HepG2 (cell line): ENCODE results near the gene KRTAP10-6. TPM values are rescaled to one million over a fixed set of nuclear protein-coding genes. Genes with fewer than 3 reads are reported as not detected.

Source experiments
- ATAC-seq: fragments of 200-7000 bp; cut with Tn5 transposase; 3 replicates; pipeline ENCODE4 v1.9.1; 2020; ENCODE audit warnings: mild to moderate bottlenecking, moderate library complexity
- BruUV-seq: library from RNA; stranded (reverse); fragments of 400-500 nt; replicated peaks from 2 replicates; lab custom pipeline; 2021; lab: Mats Ljungman, UMichigan
- CTCF ChIA-PET: fragments of 300-600 bp; formaldehyde crosslinking; extraction: SDS; loops from one replicate; lab custom pipeline; 2021; ENCODE audit warnings: low total read pairs, inconsistent platforms, low intra/inter-chr PET ratio; lab: Yijun Ruan, JAX
- POLR2A ChIA-PET: fragments of 350-600 bp; sonication (Branson Sonifier 250); formaldehyde crosslinking; loops from one replicate; lab custom pipeline; 2020; ENCODE audit warnings: antibody characterized with exemption, inconsistent platforms; lab: Yijun Ruan, JAX
- DNase-seq: peaks from one replicate; pipeline ENCODE4 v3.0.0-alpha.2; 2015; ENCODE audit warnings: low spot score
- FAIRE-seq: peaks from 3 replicates; lab custom pipeline; 2011; peaks lifted over from hg19 to GRCh38; lab: Jason Lieb, UNC
- H2AFZ ChIP-seq: one replicate; pipeline ENCODE4 v1.6.1; 2011; ENCODE audit warnings: low read length, inconsistent platforms
- H3K27ac ChIP-seq: fragments of 300-600 bp; 3 replicates; pipeline ENCODE4 v1.8.0; 2011; ENCODE audit warnings: mixed run types, mild to moderate bottlenecking, mixed read lengths, low read length, inconsistent platforms; ENCODE audit not compliant: insufficient read depth; ENCODE audit errors: extremely low read length
- H3K27me3 ChIP-seq, 2 experiments: fragments of 200-600 bp in 1 of 2; 2 replicates in 1 of 2; 3 replicates in 1 of 2; pipeline versions ENCODE4 v1.6.0 to v1.8.0; 2011; ENCODE audit warnings: low read length in 2 of 2, mild to moderate bottlenecking in 2 of 2, moderate library complexity in 2 of 2, inconsistent platforms in 1 of 2; ENCODE audit not compliant: insufficient read depth in 2 of 2, control insufficient read depth in 1 of 2
- H3K36me3 ChIP-seq, 2 experiments: fragments of 200-600 bp in 1 of 2; replicated peaks in 1 of 2; 2 replicates in 1 of 2; 3 replicates in 1 of 2; pipeline versions ENCODE4 v1.5.1 to v1.8.0; 2011; ENCODE audit warnings: low read length in 2 of 2, inconsistent platforms in 1 of 2; ENCODE audit not compliant: insufficient read depth in 2 of 2, control insufficient read depth in 1 of 2
- H3K4me1 ChIP-seq: 2 replicates; pipeline ENCODE4 v1.5.1; 2012; ENCODE audit warnings: low read length, inconsistent platforms; ENCODE audit not compliant: insufficient read depth
- H3K4me2 ChIP-seq: 2 replicates; pipeline ENCODE4 v1.6.0; 2011; ENCODE audit warnings: low read depth, low read length, inconsistent platforms
- H3K4me3 ChIP-seq, 3 experiments: fragments of 200-600 bp in 1 of 3; sonication (generic), shearing (Covaris generic) in 1 of 3; replicated peaks in 1 of 3; 2 replicates each; pipeline ENCODE4 v1.5.1; 2011 to 2016; ENCODE audit warnings: low read length in 3 of 3, inconsistent platforms in 2 of 3, low read depth in 2 of 3, mild to moderate bottlenecking in 2 of 3, control low read depth in 1 of 3, mixed read lengths in 1 of 3; ENCODE audit not compliant: insufficient read depth in 1 of 3
- H3K79me2 ChIP-seq: one replicate; pipeline ENCODE4 v1.6.1; 2011; ENCODE audit warnings: low read length, inconsistent platforms; ENCODE audit not compliant: insufficient read depth
- H3K9ac ChIP-seq: 2 replicates; pipeline ENCODE4 v1.6.0; 2011; ENCODE audit warnings: mild to moderate bottlenecking, low read depth, low read length, inconsistent platforms; ENCODE audit not compliant: insufficient read depth
- H3K9me3 ChIP-seq: 2 replicates; pipeline ENCODE4 v1.5.1; 2012; ENCODE audit warnings: mild to moderate bottlenecking, low read length
- H4K20me1 ChIP-seq: 2 replicates; pipeline ENCODE4 v1.6.0; 2011; ENCODE audit warnings: inconsistent platforms, mild to moderate bottlenecking, low read length, moderate library complexity; ENCODE audit not compliant: insufficient read depth
- EZH2 ChIP-seq: conservative IDR thresholded peaks from 2 replicates; pipeline ENCODE4 v1.6.1; 2012; ENCODE audit warnings: mild to moderate bottlenecking, low read depth, low read length, moderate library complexity
- KLF13 ChIP-seq: sonication (generic); formaldehyde crosslinking; IDR thresholded peaks from 2 replicates; pipeline ENCODE4 v1.4.0; 2020; ENCODE audit warnings: mild to moderate bottlenecking, missing genetic modification reagents
- KLF6 ChIP-seq: IDR thresholded peaks from 2 replicates; pipeline ENCODE4 v1.8.0; 2016; ENCODE audit warnings: missing biosample characterization, missing genetic modification reagents
- NCOR1 ChIP-seq: fragments of 200-600 bp; sonication (generic); IDR thresholded peaks from 2 replicates; pipeline ENCODE4 v1.7.0; 2017; ENCODE audit warnings: antibody characterized with exemption, low read length, borderline replicate concordance
- PAWR ChIP-seq: sonication (generic); formaldehyde crosslinking; IDR thresholded peaks from 2 replicates; pipeline ENCODE4 v1.4.0; 2020; ENCODE audit warnings: missing genetic modification reagents, mild to moderate bottlenecking, borderline replicate concordance
- SIX4 ChIP-seq: sonication (generic); formaldehyde crosslinking; IDR thresholded peaks from 2 replicates; pipeline ENCODE4 v1.4.0; 2020; ENCODE audit warnings: missing genetic modification reagents
- SRY ChIP-seq: sonication (generic); formaldehyde crosslinking; IDR thresholded peaks from 2 replicates; pipeline ENCODE4 v1.8.0; 2022; ENCODE audit warnings: mild to moderate bottlenecking, missing genetic modification reagents
- ZKSCAN1 ChIP-seq: fragments of 150-350 bp; IDR thresholded peaks from 2 replicates; pipeline ENCODE4 v1.6.1; 2014; ENCODE audit warnings: low read length
- ZNF292 ChIP-seq: sonication (generic); formaldehyde crosslinking; IDR thresholded peaks from 2 replicates; pipeline ENCODE4 v1.8.1; 2022; ENCODE audit warnings: mild to moderate bottlenecking, low read depth, missing genetic modification reagents, borderline replicate concordance
- ZNF33A ChIP-seq: sonication (generic); formaldehyde crosslinking; IDR thresholded peaks from 2 replicates; pipeline ENCODE4 v1.5.1; 2020; ENCODE audit warnings: missing genetic modification reagents, mild to moderate bottlenecking, moderate library complexity, borderline replicate concordance
- ZNF431 ChIP-seq: sonication (generic); formaldehyde crosslinking; IDR thresholded peaks from 2 replicates; pipeline ENCODE4 v1.9.0; 2022; ENCODE audit warnings: missing genetic modification reagents, low read depth, mild to moderate bottlenecking, borderline replicate concordance
- ZNF543 ChIP-seq: sonication (generic); formaldehyde crosslinking; IDR thresholded peaks from 2 replicates; pipeline ENCODE4 v1.4.0; 2020; ENCODE audit warnings: mild to moderate bottlenecking, missing genetic modification reagents
- ZNF724P ChIP-seq: sonication (generic); formaldehyde crosslinking; IDR thresholded peaks from 2 replicates; pipeline ENCODE4 v1.8.0; 2022; ENCODE audit warnings: missing genetic modification reagents, borderline replicate concordance
- WGBS: methylation state at CpG from one replicate; pipeline ENCODE4 v1.1.6; 2017; ENCODE audit warnings: low lambda C conversion rate; 5-methylcytosine and 5-hydroxymethylcytosine counted together
- in situ Hi-C: cut with HindIII; loops from 2 replicates; pipeline ENCODE4 v1.10.0; 2017; ENCODE audit warnings: low pct_unique_long_range_greater_than_20kb; ENCODE audit not compliant: extremely low pct_ligation_motif_present
- intact Hi-C: fragments of 100-400 bp; cut with micrococcal nuclease; formaldehyde crosslinking; loops from one replicate; pipeline ENCODE4 v1.10.0; 2022; ENCODE audit not compliant: unreplicated experiment
- polyA plus RNA-seq, 8 experiments: library from polyadenylated mRNA; depleted of rRNA in 3 of 8; stranded (reverse) in 7 of 8; unstranded in 1 of 8; fragments of >200 nt; fragmentation: Illumina TruSeq in 4 of 8; extraction: Trizol in 4 of 8; gene quantifications; 2 replicates each; pipeline versions ENCODE4 v1.2.1 to v1.2.3, GENCODE V29; 2011 to 2016; ENCODE audit warnings: low read depth in 4 of 8, missing spikeins in 1 of 8, mixed read lengths in 1 of 8; ENCODE audit not compliant: insufficient read depth in 1 of 8
- total RNA-seq, 5 experiments: library from RNA; depleted of rRNA; stranded (reverse); fragments of >200 nt; fragmentation: Illumina TruSeq; extraction: Trizol; gene quantifications; 2 replicates each; pipeline ENCODE4 v1.2.3, GENCODE V29; 2016; ENCODE audit warnings: low read depth in 1 of 5
- TF ChIP-seq, protein P1 (sequence below): sonication (generic); formaldehyde crosslinking; IDR thresholded peaks from 2 replicates; pipeline ENCODE4 v1.5.0; 2020; ENCODE audit warnings: missing genetic modification reagents
- TF ChIP-seq, protein P2 (sequence below): sonication (generic); formaldehyde crosslinking; IDR thresholded peaks from 2 replicates; pipeline ENCODE4 v1.4.0; 2020; ENCODE audit warnings: missing genetic modification reagents

KRTAP10-6 gene
- total and polyA plus RNA-seq, 2 of the 13 experiments (the other 11 are each of a cell fraction or from before 2014, with no cell fraction given) = not detected

DNA sequence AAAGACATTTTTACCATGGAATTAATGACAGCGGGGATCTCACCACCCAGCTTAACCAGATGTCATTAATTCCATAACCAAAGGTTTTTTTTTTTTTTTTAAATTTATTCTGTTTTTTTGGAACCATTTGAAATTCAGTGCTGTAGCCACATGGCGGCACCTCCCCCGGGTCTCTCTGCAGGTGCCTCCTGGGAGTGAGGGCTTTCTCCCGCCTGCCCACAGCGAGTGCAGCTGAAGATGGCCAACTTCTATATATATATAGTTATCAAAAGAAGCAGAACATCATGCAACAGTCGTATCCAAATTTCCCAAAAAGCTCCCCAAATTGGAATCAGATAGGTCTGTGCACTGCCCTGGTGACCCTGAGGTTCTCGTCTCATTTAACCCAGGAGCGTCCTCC is 23.2 kb upstream of the KRTAP10-6 start:
- Histone ChIP-seq H3K9me3 (peaks cover 17% of the 10 kb centered on the region; the same call in 1 of the 2 replicates), H4K20me1 (no peaks in the 10 kb centered on the region), H3K4me3 (no peak overlapping the region), H3K79me2 (no peaks in the 10 kb centered on the region), H3K36me3 (no peaks in the 10 kb centered on the region), H3K4me2 (no peak overlapping the region), H3K9ac (no peak overlapping the region), H3K27ac (no peak overlapping the region), H2AFZ (no peak overlapping the region), H3K27me3 (peaks cover 1 to 28% of the 10 kb centered on the region in 2 experiments; a peak in 3 of 5 replicates), H3K4me1 (no peaks in the 10 kb centered on the region)
- no peak for FAIRE-seq
- no peak for DNase-seq
- TF ChIP-seq, protein P1, sequence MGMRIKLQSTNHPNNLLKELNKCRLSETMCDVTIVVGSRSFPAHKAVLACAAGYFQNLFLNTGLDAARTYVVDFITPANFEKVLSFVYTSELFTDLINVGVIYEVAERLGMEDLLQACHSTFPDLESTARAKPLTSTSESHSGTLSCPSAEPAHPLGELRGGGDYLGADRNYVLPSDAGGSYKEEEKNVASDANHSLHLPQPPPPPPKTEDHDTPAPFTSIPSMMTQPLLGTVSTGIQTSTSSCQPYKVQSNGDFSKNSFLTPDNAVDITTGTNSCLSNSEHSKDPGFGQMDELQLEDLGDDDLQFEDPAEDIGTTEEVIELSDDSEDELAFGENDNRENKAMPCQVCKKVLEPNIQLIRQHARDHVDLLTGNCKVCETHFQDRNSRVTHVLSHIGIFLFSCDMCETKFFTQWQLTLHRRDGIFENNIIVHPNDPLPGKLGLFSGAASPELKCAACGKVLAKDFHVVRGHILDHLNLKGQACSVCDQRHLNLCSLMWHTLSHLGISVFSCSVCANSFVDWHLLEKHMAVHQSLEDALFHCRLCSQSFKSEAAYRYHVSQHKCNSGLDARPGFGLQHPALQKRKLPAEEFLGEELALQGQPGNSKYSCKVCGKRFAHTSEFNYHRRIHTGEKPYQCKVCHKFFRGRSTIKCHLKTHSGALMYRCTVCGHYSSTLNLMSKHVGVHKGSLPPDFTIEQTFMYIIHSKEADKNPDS (CRISPR knock-in tag) = no peak
- TF ChIP-seq ZNF543 (CRISPR knock-in tag) (no peak), SRY (CRISPR knock-in tag) (no peak), ZNF292 (CRISPR knock-in tag) (no peak), KLF13 (CRISPR knock-in tag) (no peak), ZNF431 (CRISPR knock-in tag) (no peak), NCOR1 (no peak), EZH2 (no peak), ZNF724P (CRISPR knock-in tag) (no peak), ZKSCAN1 (no peak), PAWR (CRISPR knock-in tag) (no peak), KLF6 (CRISPR knock-in tag) (no peak), SIX4 (CRISPR knock-in tag) (no peak), ZNF33A (CRISPR knock-in tag) (no peak)
- TF ChIP-seq, protein P2, sequence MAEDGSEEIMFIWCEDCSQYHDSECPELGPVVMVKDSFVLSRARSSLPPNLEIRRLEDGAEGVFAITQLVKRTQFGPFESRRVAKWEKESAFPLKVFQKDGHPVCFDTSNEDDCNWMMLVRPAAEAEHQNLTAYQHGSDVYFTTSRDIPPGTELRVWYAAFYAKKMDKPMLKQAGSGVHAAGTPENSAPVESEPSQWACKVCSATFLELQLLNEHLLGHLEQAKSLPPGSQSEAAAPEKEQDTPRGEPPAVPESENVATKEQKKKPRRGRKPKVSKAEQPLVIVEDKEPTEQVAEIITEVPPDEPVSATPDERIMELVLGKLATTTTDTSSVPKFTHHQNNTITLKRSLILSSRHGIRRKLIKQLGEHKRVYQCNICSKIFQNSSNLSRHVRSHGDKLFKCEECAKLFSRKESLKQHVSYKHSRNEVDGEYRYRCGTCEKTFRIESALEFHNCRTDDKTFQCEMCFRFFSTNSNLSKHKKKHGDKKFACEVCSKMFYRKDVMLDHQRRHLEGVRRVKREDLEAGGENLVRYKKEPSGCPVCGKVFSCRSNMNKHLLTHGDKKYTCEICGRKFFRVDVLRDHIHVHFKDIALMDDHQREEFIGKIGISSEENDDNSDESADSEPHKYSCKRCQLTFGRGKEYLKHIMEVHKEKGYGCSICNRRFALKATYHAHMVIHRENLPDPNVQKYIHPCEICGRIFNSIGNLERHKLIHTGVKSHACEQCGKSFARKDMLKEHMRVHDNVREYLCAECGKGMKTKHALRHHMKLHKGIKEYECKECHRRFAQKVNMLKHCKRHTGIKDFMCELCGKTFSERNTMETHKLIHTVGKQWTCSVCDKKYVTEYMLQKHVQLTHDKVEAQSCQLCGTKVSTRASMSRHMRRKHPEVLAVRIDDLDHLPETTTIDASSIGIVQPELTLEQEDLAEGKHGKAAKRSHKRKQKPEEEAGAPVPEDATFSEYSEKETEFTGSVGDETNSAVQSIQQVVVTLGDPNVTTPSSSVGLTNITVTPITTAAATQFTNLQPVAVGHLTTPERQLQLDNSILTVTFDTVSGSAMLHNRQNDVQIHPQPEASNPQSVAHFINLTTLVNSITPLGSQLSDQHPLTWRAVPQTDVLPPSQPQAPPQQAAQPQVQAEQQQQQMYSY (CRISPR knock-in tag) = no peak
- in situ Hi-C loops = no loop called here
- 51% methylated on average over 7 of the region's 8 CpGs for WGBS
- intact Hi-C loops = no loop called here
- ChIA-PET POLR2A (no interaction called here), CTCF (no interaction called here)
- BruUV-seq = no TSS peak
- ATAC-seq = no peak
